Activated CD8-positive, alpha-beta T cell treated with anti-CD3 and anti-CD28 coated beads, Interleukin-2, amount 10 ng/mL, durations not matched to agents 7 days and 5 days (primary cell): ENCODE data around the gene INSC. TPM values are rescaled to one million over a fixed set of nuclear protein-coding genes. Genes with fewer than 3 reads are reported as not detected.

Experiments used
- ATAC-seq: fragments of 150-1000 bp; cut with Tn5 transposase; one replicate; pipeline ENCODE4 v1.10.0; 2021; ENCODE audit warnings: moderate library complexity
- CTCF ChIA-PET: fragments of 350-600 bp; sonication (Branson Sonifier 250); formaldehyde crosslinking; loops from one replicate; lab custom pipeline; 2021; ENCODE audit warnings: antibody characterized with exemption; lab: Charles Lee
- POLR2A ChIA-PET: fragments of 350-600 bp; sonication (Branson Sonifier 250); formaldehyde crosslinking; loops from one replicate; lab custom pipeline; 2021; ENCODE audit warnings: antibody characterized with exemption; lab: Charles Lee
- DNase-seq: peaks from one replicate; pipeline ENCODE4 v3.0.0-alpha.2; 2020
- H3K27ac Mint-ChIP-seq: one replicate; pipeline ENCODE4 v1.8.0; 2021; ENCODE audit warnings: mild to moderate bottlenecking, mixed read lengths
- H3K27me3 Mint-ChIP-seq: one replicate; pipeline ENCODE4 v1.8.0; 2021; ENCODE audit warnings: low read depth, mixed read lengths
- H3K36me3 Mint-ChIP-seq: one replicate; pipeline ENCODE4 v1.8.0; 2021; ENCODE audit warnings: low read depth, mixed read lengths
- H3K4me1 Mint-ChIP-seq: one replicate; pipeline ENCODE4 v1.8.0; 2021; ENCODE audit warnings: low read depth, mixed read lengths
- H3K4me3 Mint-ChIP-seq: one replicate; pipeline ENCODE4 v1.8.0; 2021; ENCODE audit warnings: mild to moderate bottlenecking, mixed read lengths
- H3K9me3 Mint-ChIP-seq: one replicate; pipeline ENCODE4 v1.8.0; 2022; ENCODE audit warnings: mixed read lengths; ENCODE audit not compliant: insufficient read depth
- total RNA-seq, 2 experiments: library from RNA; stranded (reverse); gene quantifications; one replicate each; pipeline ENCODE4 v1.2.3, GENCODE V29; 2021

Gene INSC
- total RNA-seq, 2 experiments from 2014 or later: 0.13 to 0.34 TPM

DNA sequence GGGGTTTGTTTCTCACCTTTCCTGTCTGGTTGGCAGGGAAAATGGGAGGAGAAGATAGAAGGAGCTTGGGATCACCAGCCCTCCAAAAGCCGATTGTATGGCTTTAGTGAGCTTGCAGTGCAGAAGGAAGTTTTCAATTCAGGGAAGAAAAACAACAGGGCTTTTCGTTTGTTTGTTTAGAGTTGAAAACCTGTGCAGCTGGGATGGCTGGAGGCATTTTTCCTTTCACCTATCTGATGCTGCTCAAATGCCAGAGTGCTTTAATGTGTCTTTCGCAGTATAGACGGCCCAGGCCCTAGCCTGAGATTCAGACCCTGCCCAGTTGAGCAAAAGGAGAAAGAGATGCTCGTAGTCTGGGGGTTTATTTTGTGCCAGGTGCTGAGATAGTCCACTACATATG is 87.9 kb downstream of the INSC start:
- H3K27ac Mint-ChIP-seq: no peak overlapping the region
- ChIA-PET CTCF (interaction anchor here (3.8 to 9.4 kb wide), 2 partner anchors 102 to 294 kb away, joined by 20 to 113 read pairs; no protein-coding TSS in a partner anchor), POLR2A (no interaction called here)
- no peaks in the 10 kb centered on the region for H3K36me3 Mint-ChIP-seq
- H3K4me3 Mint-ChIP-seq: no peak overlapping the region
- no peak for DNase-seq
- H3K27me3 Mint-ChIP-seq: peaks cover 9% of the 10 kb centered on the region
- H3K9me3 Mint-ChIP-seq: no peaks in the 10 kb centered on the region
- ATAC-seq: no peak
- no peaks in the 10 kb centered on the region for H3K4me1 Mint-ChIP-seq

DNA sequence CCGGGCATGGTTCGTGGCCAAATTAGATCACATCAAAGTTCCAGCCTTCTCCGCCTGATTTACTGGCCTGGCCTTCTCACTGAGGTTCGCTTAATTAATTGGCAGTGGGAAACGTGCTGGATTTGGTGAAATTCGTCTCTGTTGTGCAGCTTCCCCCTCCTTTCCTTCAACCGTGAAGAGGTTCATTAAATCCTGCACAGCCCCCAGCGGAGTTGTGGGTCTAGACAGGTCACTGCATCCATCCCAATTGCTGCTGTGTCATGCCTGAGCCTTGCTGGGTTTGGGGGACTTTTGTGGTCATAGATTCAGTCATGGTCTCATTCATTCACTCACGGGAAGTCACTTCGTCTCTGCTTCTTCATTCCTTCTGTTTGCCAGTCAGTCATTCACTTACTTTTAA is 90.0 kb downstream of the INSC start:
- Mint-ChIP-seq H3K27ac (no peak overlapping the region), H3K36me3 (no peaks in the 10 kb centered on the region), H3K4me3 (no peak overlapping the region), H3K27me3 (peaks cover 6% of the 10 kb centered on the region), H3K4me1 (no peaks in the 10 kb centered on the region), H3K9me3 (no peaks in the 10 kb centered on the region)
- DNase-seq (no peak), ATAC-seq (no peak)
- POLR2A ChIA-PET: no interaction called here
- CTCF ChIA-PET: interaction anchor here (3.8 to 9.4 kb wide), 2 partner anchors 104 to 297 kb away, joined by 20 to 113 read pairs; no protein-coding TSS in a partner anchor

GRCh38 chr11:15206791-15207190 is 92.1 kb downstream of the INSC start:
- no peak overlapping the region for H3K27ac Mint-ChIP-seq
- ChIA-PET CTCF (interaction anchor here (1.0 to 9.4 kb wide), 11 partner anchors 7 to 299 kb away, joined by 3 to 113 read pairs (median 4); no protein-coding TSS in a partner anchor), POLR2A (no interaction called here)
- H3K27me3 Mint-ChIP-seq: peaks cover 11% of the 10 kb centered on the region
- no peak for ATAC-seq
- no peak for DNase-seq
- H3K9me3 Mint-ChIP-seq: no peaks in the 10 kb centered on the region
- no peaks in the 10 kb centered on the region for H3K36me3 Mint-ChIP-seq
- no peaks in the 10 kb centered on the region for H3K4me1 Mint-ChIP-seq
- H3K4me3 Mint-ChIP-seq: no peak overlapping the region

- peak; percentile 96 for ATAC-seq
Observed at GRCh38 chr11:15208378-15209222, 93.9 kb downstream of the INSC start.

DNA sequence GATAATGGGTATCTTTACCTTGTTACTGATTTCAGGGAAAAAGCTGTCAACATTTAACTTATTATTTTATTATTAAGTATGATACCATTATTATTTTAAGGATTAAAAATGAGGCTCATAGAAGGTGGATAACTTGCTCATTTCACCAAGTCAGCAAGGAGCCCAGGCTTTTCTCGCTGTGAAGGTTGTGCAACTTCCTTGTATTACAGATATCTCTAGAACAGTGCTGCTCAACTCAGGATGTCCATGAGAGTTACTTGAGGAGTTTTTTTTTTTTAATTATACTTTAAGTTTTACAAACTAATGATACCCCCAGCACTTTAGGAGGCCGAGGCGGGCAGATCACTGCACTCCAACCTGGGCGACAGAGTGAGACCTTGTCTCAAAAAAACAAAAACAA is 98.2 kb downstream of the INSC start:
- CTCF ChIA-PET: interaction anchor here (2.0 kb wide), 1 partner anchor 112 kb away, joined by 7 read pairs; no protein-coding TSS in a partner anchor
- no peaks in the 10 kb centered on the region for H3K36me3 Mint-ChIP-seq
- no peaks in the 10 kb centered on the region for H3K9me3 Mint-ChIP-seq
- H3K27ac Mint-ChIP-seq: no peak overlapping the region
- H3K4me1 Mint-ChIP-seq: no peaks in the 10 kb centered on the region
- POLR2A ChIA-PET: no interaction called here
- no peak for DNase-seq
- no peak for ATAC-seq
- H3K4me3 Mint-ChIP-seq: no peak overlapping the region
- peaks cover 5% of the 10 kb centered on the region for H3K27me3 Mint-ChIP-seq

More at GRCh38 chr11:15208378-15209222, 93.9 kb downstream of the INSC start:
- Mint-ChIP-seq H3K4me1 (no peaks in the 10 kb centered on the region), H3K9me3 (no peaks in the 10 kb centered on the region), H3K4me3 (no peak overlapping the region), H3K36me3 (no peaks in the 10 kb centered on the region), H3K27me3 (peaks cover 11% of the 10 kb centered on the region), H3K27ac (no peak overlapping the region)
- ChIA-PET POLR2A (no interaction called here), CTCF (interaction anchor here (0.7 to 9.4 kb wide), 12 partner anchors 9 to 301 kb away, joined by 3 to 113 read pairs (median 3); no protein-coding TSS in a partner anchor)
- peak; percentile 83 for DNase-seq

GRCh38 chr11:15213471-15214231 is 98.9 kb downstream of the INSC start:
- no peaks in the 10 kb centered on the region for H3K36me3 Mint-ChIP-seq
- no peak overlapping the region for H3K4me3 Mint-ChIP-seq
- no peaks in the 10 kb centered on the region for H3K4me1 Mint-ChIP-seq
- POLR2A ChIA-PET: interaction anchor here (0.6 kb wide), 1 partner anchor 546 kb away, joined by 3 read pairs; no protein-coding TSS in a partner anchor
- no peak for ATAC-seq
- DNase-seq: no peak
- no peak overlapping the region for H3K27ac Mint-ChIP-seq
- CTCF ChIA-PET: interaction anchor here (2.0 kb wide), 1 partner anchor 113 kb away, joined by 7 read pairs; no protein-coding TSS in a partner anchor
- H3K27me3 Mint-ChIP-seq: peaks cover 5% of the 10 kb centered on the region
- H3K9me3 Mint-ChIP-seq: no peaks in the 10 kb centered on the region

GRCh38 chr11:15215005-15215404 is 100.3 kb downstream of the INSC start:
- no peak for DNase-seq
- ChIA-PET POLR2A (no interaction called here), CTCF (interaction anchor here (1.5 to 1.7 kb wide), 2 partner anchors 240 to 307 kb away, joined by 3 to 4 read pairs; no protein-coding TSS in a partner anchor)
- no peak overlapping the region for H3K4me3 Mint-ChIP-seq
- H3K9me3 Mint-ChIP-seq: no peaks in the 10 kb centered on the region
- no peaks in the 10 kb centered on the region for H3K4me1 Mint-ChIP-seq
- H3K36me3 Mint-ChIP-seq: no peaks in the 10 kb centered on the region
- H3K27ac Mint-ChIP-seq: no peak overlapping the region
- no peak for ATAC-seq
- H3K27me3 Mint-ChIP-seq: peaks cover 5% of the 10 kb centered on the region

DNA sequence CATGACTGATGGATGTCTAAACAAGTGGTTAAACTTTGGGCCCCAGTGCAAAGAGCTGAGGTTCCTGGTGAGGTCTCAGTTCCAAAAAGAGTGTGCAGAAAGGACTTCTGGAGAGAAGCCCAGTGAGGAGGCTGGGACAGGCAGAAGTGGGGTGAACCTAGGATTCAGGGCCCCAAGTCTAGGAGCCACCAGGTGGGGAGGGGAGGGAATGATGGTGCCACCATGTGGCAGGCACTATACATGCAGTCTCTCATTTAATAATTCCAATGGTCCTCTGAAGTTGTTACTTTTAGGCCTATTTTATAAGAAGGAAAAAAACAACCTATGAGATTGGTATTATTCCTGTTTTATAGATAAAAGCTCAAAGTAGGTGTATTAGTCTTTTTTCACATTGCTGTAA is 102.0 kb downstream of the INSC start:
- H3K27ac Mint-ChIP-seq: no peak overlapping the region
- no peak for ATAC-seq
- POLR2A ChIA-PET: no interaction called here
- no peaks in the 10 kb centered on the region for H3K9me3 Mint-ChIP-seq
- H3K4me3 Mint-ChIP-seq: no peak overlapping the region
- DNase-seq: no peak
- no peaks in the 10 kb centered on the region for H3K27me3 Mint-ChIP-seq
- CTCF ChIA-PET: interaction anchor here (1.0 kb wide), 1 partner anchor 309 kb away, joined by 4 read pairs; no protein-coding TSS in a partner anchor
- no peaks in the 10 kb centered on the region for H3K4me1 Mint-ChIP-seq
- no peaks in the 10 kb centered on the region for H3K36me3 Mint-ChIP-seq

- no peaks in the 10 kb centered on the region for H3K9me3 Mint-ChIP-seq
- no peak overlapping the region for H3K27ac Mint-ChIP-seq
- no peaks in the 10 kb centered on the region for H3K27me3 Mint-ChIP-seq
- ATAC-seq (no peak), DNase-seq (no peak)
- H3K36me3 Mint-ChIP-seq: no peaks in the 10 kb centered on the region
- ChIA-PET POLR2A (no interaction called here), CTCF (interaction anchor here (1.0 kb wide), 1 partner anchor 309 kb away, joined by 4 read pairs; no protein-coding TSS in a partner anchor)
- H3K4me3 Mint-ChIP-seq: no peak overlapping the region
- H3K4me1 Mint-ChIP-seq: no peaks in the 10 kb centered on the region
Observed at GRCh38 chr11:15217416-15217815, 102.7 kb downstream of the INSC start.

- CTCF ChIA-PET: interaction anchor here (1.1 to 1.8 kb wide), 2 partner anchors 15 to 37 kb away, joined by 3 to 5 read pairs; no protein-coding TSS in a partner anchor
- H3K4me1 Mint-ChIP-seq: no peaks in the 10 kb centered on the region
- H3K9me3 Mint-ChIP-seq: no peaks in the 10 kb centered on the region
Observed at GRCh38 chr11:15222777-15223176, 108.1 kb downstream of the INSC start.

GRCh38 chr11:15223318-15223717 is 108.6 kb downstream of the INSC start:
- no peaks in the 10 kb centered on the region for H3K36me3 Mint-ChIP-seq
- no peak for ATAC-seq
- no peaks in the 10 kb centered on the region for H3K9me3 Mint-ChIP-seq
- peaks cover 3% of the 10 kb centered on the region for H3K27me3 Mint-ChIP-seq
- H3K27ac Mint-ChIP-seq: no peak overlapping the region
- DNase-seq: no peak
- H3K4me1 Mint-ChIP-seq: no peaks in the 10 kb centered on the region
- POLR2A ChIA-PET: no interaction called here
- no peak overlapping the region for H3K4me3 Mint-ChIP-seq
- CTCF ChIA-PET: interaction anchor here (1.1 to 1.8 kb wide), 3 partner anchors 15 to 123 kb away, joined by 3 to 5 read pairs (median 3); no protein-coding TSS in a partner anchor

More at GRCh38 chr11:15222777-15223176, 108.1 kb downstream of the INSC start:
- H3K27ac Mint-ChIP-seq: no peak overlapping the region
- DNase-seq (no peak), ATAC-seq (no peak)
- H3K36me3 Mint-ChIP-seq: no peaks in the 10 kb centered on the region
- peaks cover 3% of the 10 kb centered on the region for H3K27me3 Mint-ChIP-seq
- POLR2A ChIA-PET: interaction anchor here (0.6 kb wide), 1 partner anchor 33 kb away, joined by 3 read pairs; no protein-coding TSS in a partner anchor
- H3K4me3 Mint-ChIP-seq: no peak overlapping the region
